ENCODE measurements around the gene FNDC8.

GRCh38 chr17:35135322-35135721 is 13.9 kb downstream of the FNDC8 start:
- TF ChIP-seq CTCF (IDR thresholded peaks at IDR 0.05; ENCODE audit: control extremely low read depth in 1 of 3, insufficient read depth in 1 of 3, low read depth in 1 of 3, low read length in 3 of 3) (no peak), CHD2 (IDR thresholded peaks at IDR 0.05; ENCODE audit: low read length) (no peak), CEBPB (IDR thresholded peaks at IDR 0.05; ENCODE audit: low read depth, low read length) (no peak), TAF1 (IDR thresholded peaks at IDR 0.05; ENCODE audit: low read depth, low read length) (no peak), SRF (IDR thresholded peaks at IDR 0.05; ENCODE audit: low read depth, low read length) (no peak), EP300 (IDR thresholded peaks at IDR 0.05; ENCODE audit: borderline replicate concordance in 1 of 2, low read depth in 2 of 2, low read length in 2 of 2) (no peak), SIN3A (conservative IDR thresholded peaks at IDR 0.05 in 1 of 2, IDR thresholded peaks at IDR 0.05 in 1 of 2; ENCODE audit: low read depth in 1 of 2, low read length in 2 of 2) (no peak), NANOG (IDR thresholded peaks at IDR 0.05; ENCODE audit: insufficient read depth, low read depth, low read length, poor library complexity, severe bottlenecking) (no peak)
- TF ChIP-seq, protein P1, sequence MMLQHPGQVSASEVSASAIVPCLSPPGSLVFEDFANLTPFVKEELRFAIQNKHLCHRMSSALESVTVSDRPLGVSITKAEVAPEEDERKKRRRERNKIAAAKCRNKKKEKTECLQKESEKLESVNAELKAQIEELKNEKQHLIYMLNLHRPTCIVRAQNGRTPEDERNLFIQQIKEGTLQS (IDR thresholded peaks at IDR 0.05; ENCODE audit: insufficient read depth, low read depth, low read length) = no peak
